Heart left ventricle (tissue), 16 donors: ENCODE results near the gene MPI. TPM values are rescaled to one million over a fixed set of nuclear protein-coding genes. Genes with fewer than 3 reads are reported as not detected.

Experiments used
- ATAC-seq, 4 donors: fragments of 200-7000 bp; cut with Tn5 transposase; one replicate each; pipeline ENCODE4 v1.9.1; 2020 to 2022; ENCODE audit warnings: moderate library complexity in 4 of 4, mild to moderate bottlenecking in 3 of 4, moderate number of reproducible peaks in 1 of 4
- DNase-seq, 5 donors: peaks; one replicate each; pipeline ENCODE4 v3.0.0-alpha.2; 2020
- H3K27ac ChIP-seq, 12 donors: fragments of 200-600 bp; sonication (generic) in 4 of 12; one replicate each; pipeline versions ENCODE4 v1.5.0 to v1.8.0; 2016 to 2022; ENCODE audit warnings: mild to moderate bottlenecking in 2 of 12
- H3K27me3 ChIP-seq, 9 donors: fragments of 200-600 bp; sonication (generic) in 2 of 9; one replicate each; pipeline versions ENCODE4 v1.5.1 to v1.8.0; 2016 to 2022; ENCODE audit warnings: mild to moderate bottlenecking in 3 of 9
- H3K36me3 ChIP-seq, 9 donors: fragments of 200-600 bp; sonication (generic) in 2 of 9; one replicate each; pipeline versions ENCODE4 v1.5.0 to v1.8.0; 2018 to 2022; ENCODE audit warnings: mild to moderate bottlenecking in 2 of 9
- H3K4me1 ChIP-seq, 12 donors: fragments of 200-600 bp; sonication (generic) in 4 of 12; one replicate each; pipeline versions ENCODE4 v1.5.0 to v1.8.0; 2016 to 2022; ENCODE audit warnings: mild to moderate bottlenecking in 3 of 12
- H3K4me3 ChIP-seq, 12 donors: fragments of 200-600 bp; sonication (generic) in 4 of 12; one replicate each; pipeline versions ENCODE4 v1.5.0 to v1.8.0; 2017 to 2022; ENCODE audit warnings: mild to moderate bottlenecking in 9 of 12, moderate library complexity in 4 of 12
- H3K9me3 ChIP-seq, 12 donors: fragments of 200-600 bp; sonication (generic) in 4 of 12; one replicate each; pipeline versions ENCODE4 v1.5.0 to v1.8.0; 2016 to 2022; ENCODE audit warnings: mild to moderate bottlenecking in 1 of 12
- CTCF ChIP-seq, 12 donors: fragments of 200-600 bp; sonication (generic) in 4 of 12; IDR thresholded peaks; one replicate each; pipeline versions ENCODE4 v1.5.0 to v1.8.0; 2018 to 2022; ENCODE audit warnings: antibody characterized with exemption in 12 of 12, mild to moderate bottlenecking in 5 of 12
- POLR2A ChIP-seq, 2 donors: fragments of 450-650 bp; IDR thresholded peaks; one replicate each; pipeline ENCODE4 v1.6.1; 2017; ENCODE audit warnings: antibody characterized with exemption in 2 of 2, mild to moderate bottlenecking in 2 of 2, moderate library complexity in 2 of 2
- WGBS, 4 donors: extraction: QIAGEN DNeasy Blood & Tissue Kit in 2 of 4; methylation state at CpG; one replicate each; pipeline versions ENCODE4 v1.1.5 to v1.1.7; 2013 to 2018; 5-methylcytosine and 5-hydroxymethylcytosine counted together
- intact Hi-C, 10 donors: fragments of 100-400 bp; cut with DNase I; formaldehyde crosslinking; loops; one replicate each; pipeline versions ENCODE4 v1.11.1 to v1.14.2; 2022
- long read RNA-seq, 3 donors: library from polyadenylated mRNA; unstranded; transcript quantifications; one replicate each; pipeline ENCODE4 v2.0.0, GENCODE V29; 2020 to 2021
- polyA plus RNA-seq, 2 donors: library from polyadenylated mRNA; stranded (reverse); fragments of 200-250 nt; gene quantifications; one replicate each; pipeline ENCODE4 v1.2.3, GENCODE V29; 2013
- total RNA-seq, 9 donors: library from RNA; depleted of rRNA in 2 of 9; stranded (reverse); fragments of >200 nt in 2 of 9; fragmentation: NEBNext Ultra II Directional in 3 of 9; extraction: Animal tissue kit (Norgen Biotek cat#: 25700) in 3 of 9; gene quantifications; one replicate each; pipeline versions ENCODE4 v1.1.0 to v1.2.4, GENCODE V29; 2016 to 2023
- donor health status: ischemic (EF 13 %, LVEDD 7.1; RV severe dilation, severe dysfunction).
- donor health status: healthy with polysubstance abuse.
- donor health status: DM: no; HTN: yes; CAD: no.
- donor health status: DM: no; HTN: no; CAD: no.
- donor health status: ischemic (EF 25% LVEDD 6.9; RV normal size, moderate dysfunction).
- donor health status: ischemic (EF 25% LVEDD 5.7; RV mildly dilated, moderate dysfunction).
- donor health status: healthy.
- donor health status: DM: yes; HTN: yes; CAD: no.
- donor health status: ischemic (EF 35%, LVEDD 5.7; RV mildly dilated, moderate dysfunction).
- donor health status: nonischemic (EF 11% LVEDD 7.7; RV severe dilation, severe dysfunction).
- donor health status: DM: yes; HTN: yes; CAD: no.
- donor health status: PGD.
- donor health status: ischemic (EF 29% LVEDD 5.4; RV normal size, mild dysfunction).
- donor health status: nonischemic (EF 23%, LVEDD 6.1; RV moderate dilation, normal function).

The MPI gene, protein sequence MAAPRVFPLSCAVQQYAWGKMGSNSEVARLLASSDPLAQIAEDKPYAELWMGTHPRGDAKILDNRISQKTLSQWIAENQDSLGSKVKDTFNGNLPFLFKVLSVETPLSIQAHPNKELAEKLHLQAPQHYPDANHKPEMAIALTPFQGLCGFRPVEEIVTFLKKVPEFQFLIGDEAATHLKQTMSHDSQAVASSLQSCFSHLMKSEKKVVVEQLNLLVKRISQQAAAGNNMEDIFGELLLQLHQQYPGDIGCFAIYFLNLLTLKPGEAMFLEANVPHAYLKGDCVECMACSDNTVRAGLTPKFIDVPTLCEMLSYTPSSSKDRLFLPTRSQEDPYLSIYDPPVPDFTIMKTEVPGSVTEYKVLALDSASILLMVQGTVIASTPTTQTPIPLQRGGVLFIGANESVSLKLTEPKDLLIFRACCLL
- total RNA-seq (10 to 100 TPM; 22.4 to 85.7 (median 59.3) TPM), polyA plus RNA-seq (10 to 100 TPM; 28.9 to 44.2 TPM)
- long read RNA-seq, donor 1, full-length matches to known transcripts: 36 of 49 reads
- long read RNA-seq, donor 1, partial matches to known transcripts: 9 of 49 reads
- long read RNA-seq, donor 1, other reads (novel, unspliced or antisense): 4 of 49 reads
- long read RNA-seq, donor 2, full-length matches to known transcripts: 69 of 93 reads
- long read RNA-seq, donor 2, partial matches to known transcripts: 14 of 93 reads
- long read RNA-seq, donor 2, other reads (novel, unspliced or antisense): 10 of 93 reads
- long read RNA-seq, donor 3, full-length matches to known transcripts: 13 of 25 reads
- long read RNA-seq, donor 3, partial matches to known transcripts: 3 of 25 reads
- long read RNA-seq, donor 3, other reads (novel, unspliced or antisense): 9 of 25 reads

DNA sequence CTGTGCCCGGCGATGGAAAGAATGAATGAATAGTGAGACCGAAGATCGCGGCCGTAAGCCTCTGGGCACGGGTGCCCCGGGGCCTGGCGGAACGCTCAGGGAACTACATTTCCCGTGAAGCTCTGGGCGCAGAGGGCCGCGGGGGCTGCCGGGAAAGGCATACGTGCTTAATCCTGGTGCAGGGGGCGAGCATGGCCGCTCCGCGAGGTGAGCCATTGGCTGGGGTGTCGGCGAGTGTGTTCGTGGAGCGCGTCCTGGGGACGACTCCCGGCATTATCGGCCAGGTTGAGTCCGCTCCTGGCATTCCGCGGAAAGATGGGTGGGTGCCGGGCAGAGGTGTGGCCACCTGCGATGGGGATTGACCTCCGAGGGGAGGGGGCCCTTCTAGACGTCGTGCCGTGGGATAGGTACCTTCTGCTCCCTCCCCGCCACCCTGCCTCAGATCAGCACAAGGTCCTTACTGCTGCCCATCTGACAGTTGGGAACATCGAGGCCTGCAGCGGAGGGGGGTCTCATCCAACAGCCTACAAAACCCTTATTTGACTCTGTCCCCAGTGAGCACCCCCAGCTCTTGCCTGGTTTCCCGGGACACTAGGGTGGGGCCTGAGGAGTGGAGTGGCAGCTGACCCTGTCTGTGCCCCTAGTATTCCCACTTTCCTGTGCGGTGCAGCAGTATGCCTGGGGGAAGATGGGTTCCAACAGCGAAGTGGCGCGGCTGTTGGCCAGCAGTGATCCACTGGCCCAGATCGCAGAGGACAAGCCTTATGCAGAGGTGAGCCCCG is at the start of gene MPI:
Gene MPI, plus strand, starts transcription at position 160 of the 782 bp plus-strand sequence. Its CDS starts 32 bp downstream, at position 192.
- peak within 1 kb of the TSS; percentile 65 to 96 (median 78) for H3K4me3 ChIP-seq
- WGBS, 4 donors: 1 to 3% (median 3%) methylated on average over 18 to 47 of the region's 47 CpGs
- intact Hi-C loops: loop anchor here in 2 of 10 donors (5.0 to 10.0 kb wide), 2 partner anchors 43 to 45 kb away; partner anchors contain the start of gene ULK3 (in 1 of the 2)
- no peaks in the 10 kb centered on the region for H3K9me3 ChIP-seq
- peaks cover 2 to 45% (median 25%) of the 10 kb centered on the region in 12 donors for H3K4me1 ChIP-seq
- peak; percentile 93 to 97 (median 94) for ATAC-seq
- H3K36me3 ChIP-seq: peaks cover 0 to 17% (median 9%) of the 10 kb centered on the region in 9 donors
- TF ChIP-seq POLR2A (IDR thresholded peaks at IDR 0.05) (peak in 1 of 2 donors; percentile 58), CTCF (IDR thresholded peaks at IDR 0.05) (peak in 2 of 12 donors; percentile 7 to 13)
- no peaks in the 10 kb centered on the region for H3K27me3 ChIP-seq
- peak; percentile 86 to 93 (median 90) for DNase-seq
- peak within 1 kb of the TSS; percentile 18 to 89 (median 84) for H3K27ac ChIP-seq

- WGBS, 4 donors: 88 to 94% (median 91%) methylated on average over 8 to 9 of the region's 9 CpGs
- Histone ChIP-seq H3K4me3 (no peak overlapping the region), H3K4me1 (peaks cover 0 to 38% (median 20%) of the 10 kb centered on the region in 12 donors), H3K36me3 (peaks cover 0 to 57% (median 32%) of the 10 kb centered on the region in 9 donors), H3K27me3 (no peaks in the 10 kb centered on the region), H3K9me3 (no peaks in the 10 kb centered on the region), H3K27ac (no peak overlapping the region)
- DNase-seq (no peak), ATAC-seq (no peak)
- intact Hi-C loops: loop anchor here in 6 of 10 donors (5.0 to 10.0 kb wide), 6 partner anchors 54 to 224 kb away; partner anchors contain the start of genes FAM219B (in 2 of the 6), CLK3 (in 1 of the 6) and MPI (in 1 of the 6)
- no peak for TF ChIP-seq CTCF (IDR thresholded peaks at IDR 0.05)
Measured at GRCh38 chr15:74840851-74841775, 48.7 kb upstream of the MPI start.

DNA sequence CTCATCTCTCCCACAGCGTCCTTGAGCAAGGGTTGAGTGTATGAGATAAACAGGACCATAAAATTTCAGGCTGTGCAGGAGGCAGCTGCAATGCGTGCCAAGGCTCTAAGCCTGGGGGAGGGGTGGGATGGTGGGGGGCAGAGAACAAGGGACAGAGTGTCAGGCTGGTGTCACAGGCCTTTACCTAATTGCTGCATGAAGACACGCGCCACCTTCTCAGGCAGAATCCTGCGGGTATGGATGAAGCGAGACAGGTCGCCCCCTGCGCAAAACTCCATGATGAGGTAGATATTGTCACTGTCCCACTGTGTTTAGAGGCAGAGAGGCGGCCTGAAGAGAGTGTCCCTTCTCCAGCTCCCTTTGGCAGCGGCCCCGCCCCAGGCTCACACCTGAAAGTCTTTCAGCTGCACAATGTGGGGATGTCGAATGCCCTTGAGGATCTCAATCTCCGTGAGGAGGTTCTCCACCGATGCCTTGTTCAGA is 47.9 kb upstream of the MPI start:
- TF ChIP-seq CTCF (IDR thresholded peaks at IDR 0.05): no peak
- no peak for TF ChIP-seq POLR2A (IDR thresholded peaks at IDR 0.05)
- Histone ChIP-seq H3K27me3 (no peaks in the 10 kb centered on the region), H3K27ac (peak overlapping the region in 6 of 12 donors; percentile 87 to 93 (median 92)), H3K9me3 (no peaks in the 10 kb centered on the region), H3K4me1 (peaks cover 0 to 38% (median 20%) of the 10 kb centered on the region in 12 donors), H3K4me3 (peak overlapping the region in 11 of 12 donors; percentile 74 to 99 (median 94)), H3K36me3 (peaks cover 0 to 52% (median 34%) of the 10 kb centered on the region in 9 donors)
- 83 to 91% (median 89%) methylated on average over 14 of the region's 14 CpGs for WGBS, 4 donors
- ATAC-seq (no peak), DNase-seq (no peak)
- intact Hi-C loops: loop anchor here in 7 of 10 donors (2.0 to 10.0 kb wide), 8 partner anchors 53 to 225 kb away; partner anchors contain the start of genes FAM219B (in 2 of the 7), CLK3 (in 1 of the 7) and MPI (in 1 of the 7)
